IPS-20b (cell line): ENCODE measurements around the gene KIR2DL4.
"Not testable (repeated sequence)": the region's sequence is repeated elsewhere in the genome, so short reads cannot be mapped to it uniquely, and the experiment has no call there.

ENCODE experiments used
- H3K27ac ChIP-seq: one replicate; pipeline ENCODE4 v1.5.1; 2013; ENCODE audit warnings: low read length
- H3K27me3 ChIP-seq: 2 replicates; pipeline ENCODE4 v1.6.1; 2013; ENCODE audit warnings: mild to moderate bottlenecking, low read length, inconsistent platforms; ENCODE audit not compliant: insufficient read depth
- H3K36me3 ChIP-seq: 2 replicates; pipeline ENCODE4 v1.6.1; 2013; ENCODE audit warnings: low read depth, mild to moderate bottlenecking, inconsistent platforms, low read length, moderate library complexity; ENCODE audit not compliant: insufficient read depth
- H3K4me1 ChIP-seq: 2 replicates; pipeline ENCODE4 v1.6.1; 2013; ENCODE audit warnings: mild to moderate bottlenecking, control low read depth, inconsistent platforms, low read length, moderate library complexity; ENCODE audit not compliant: insufficient read depth
- H3K4me3 ChIP-seq: 2 replicates; pipeline ENCODE4 v1.5.1; 2013; ENCODE audit warnings: mild to moderate bottlenecking, low read length, inconsistent platforms
- H3K9ac ChIP-seq: 2 replicates; pipeline ENCODE4 v1.6.1; 2013; ENCODE audit warnings: low read depth, mild to moderate bottlenecking, inconsistent platforms, low read length, moderate library complexity
- H3K9me3 ChIP-seq: 2 replicates; pipeline ENCODE4 v1.6.1; 2013; ENCODE audit warnings: mild to moderate bottlenecking, low read depth, low read length, inconsistent platforms; ENCODE audit not compliant: insufficient read depth

Gene KIR2DL4

GRCh38 chr19:54777851-54778250, 25.6 kb upstream of the KIR2DL4 start:
- H3K4me3 ChIP-seq, H3K27ac ChIP-seq, H3K4me1 ChIP-seq, H3K36me3 ChIP-seq, H3K27me3 ChIP-seq, H3K9ac ChIP-seq: not testable (repeated sequence)
- peaks cover 52% of the 10 kb centered on the region for H3K9me3 ChIP-seq

GRCh38 chr19:54778896-54779295, 24.5 kb upstream of the KIR2DL4 start:
- H3K4me1 ChIP-seq, H3K27me3 ChIP-seq, H3K36me3 ChIP-seq, H3K4me3 ChIP-seq, H3K9ac ChIP-seq, H3K27ac ChIP-seq: not testable (repeated sequence)
- H3K9me3 ChIP-seq, result peaks cover 49% of the 10 kb centered on the region

- not testable (repeated sequence) for H3K9ac ChIP-seq, H3K27me3 ChIP-seq, H3K27ac ChIP-seq, H3K36me3 ChIP-seq, H3K4me3 ChIP-seq, H3K4me1 ChIP-seq
- H3K9me3 ChIP-seq, result peaks cover 50% of the 10 kb centered on the region
Observed at GRCh38 chr19:54782916-54783315, 20.5 kb upstream of the KIR2DL4 start.

GRCh38 chr19:54786091-54786723, 17.2 kb upstream of the KIR2DL4 start:
- H3K36me3 ChIP-seq, H3K27ac ChIP-seq, H3K4me3 ChIP-seq, H3K4me1 ChIP-seq, H3K27me3 ChIP-seq, H3K9ac ChIP-seq: not testable (repeated sequence)
- H3K9me3 ChIP-seq, result peaks cover 72% of the 10 kb centered on the region

GRCh38 chr19:54788154-54788553, 15.3 kb upstream of the KIR2DL4 start:
- not testable (repeated sequence) for H3K36me3 ChIP-seq, H3K4me3 ChIP-seq, H3K4me1 ChIP-seq, H3K9ac ChIP-seq, H3K27ac ChIP-seq, H3K27me3 ChIP-seq
- H3K9me3 ChIP-seq, result peaks cover 72% of the 10 kb centered on the region

GRCh38 chr19:54790711-54791110, 12.7 kb upstream of the KIR2DL4 start:
- no peaks in the 10 kb centered on the region for H3K36me3 ChIP-seq
- no peak overlapping the region for H3K27ac ChIP-seq
- H3K27me3 ChIP-seq, result no peaks in the 10 kb centered on the region
- H3K4me1 ChIP-seq, result no peaks in the 10 kb centered on the region
- H3K9ac ChIP-seq, result no peak overlapping the region
- H3K4me3 ChIP-seq, result no peak overlapping the region
- H3K9me3 ChIP-seq, result peaks cover 61% of the 10 kb centered on the region

GRCh38 chr19:54791476-54791875, 11.9 kb upstream of the KIR2DL4 start:
- Histone ChIP-seq H3K27me3 (no peaks in the 10 kb centered on the region), H3K9ac (no peak overlapping the region), H3K9me3 (peaks cover 54% of the 10 kb centered on the region), H3K4me1 (no peaks in the 10 kb centered on the region), H3K4me3 (no peak overlapping the region), H3K27ac (no peak overlapping the region), H3K36me3 (no peaks in the 10 kb centered on the region)

- H3K27ac ChIP-seq, result no peak overlapping the region
- H3K4me3 ChIP-seq, result no peak overlapping the region
- no peak overlapping the region for H3K9ac ChIP-seq
- no peaks in the 10 kb centered on the region for H3K27me3 ChIP-seq
- no peaks in the 10 kb centered on the region for H3K4me1 ChIP-seq
- peaks cover 44% of the 10 kb centered on the region for H3K9me3 ChIP-seq
- no peaks in the 10 kb centered on the region for H3K36me3 ChIP-seq
Observed at GRCh38 chr19:54792814-54793213, 10.6 kb upstream of the KIR2DL4 start.

- Histone ChIP-seq H3K4me3 (no peak overlapping the region), H3K4me1 (no peaks in the 10 kb centered on the region), H3K9me3 (peaks cover 16% of the 10 kb centered on the region), H3K9ac (no peak overlapping the region), H3K36me3 (no peaks in the 10 kb centered on the region), H3K27ac (no peak overlapping the region), H3K27me3 (no peaks in the 10 kb centered on the region)
Observed at GRCh38 chr19:54795758-54796157, 7.7 kb upstream of the KIR2DL4 start.

- H3K4me3 ChIP-seq, result no peak overlapping the region
- H3K9me3 ChIP-seq, result peaks cover 82% of the 10 kb centered on the region
- H3K4me1 ChIP-seq, result no peaks in the 10 kb centered on the region
- no peaks in the 10 kb centered on the region for H3K36me3 ChIP-seq
- no peak overlapping the region for H3K9ac ChIP-seq
- H3K27ac ChIP-seq, result no peak overlapping the region
- no peaks in the 10 kb centered on the region for H3K27me3 ChIP-seq
Observed at GRCh38 chr19:54804101-54804500, 691 bp downstream of the KIR2DL4 start.

GRCh38 chr19:54804571-54804970, 1.2 kb downstream of the KIR2DL4 start:
- no peaks in the 10 kb centered on the region for H3K36me3 ChIP-seq
- H3K9ac ChIP-seq, result no peak overlapping the region
- H3K4me3 ChIP-seq, result no peak overlapping the region
- H3K27ac ChIP-seq, result no peak overlapping the region
- no peaks in the 10 kb centered on the region for H3K27me3 ChIP-seq
- no peaks in the 10 kb centered on the region for H3K4me1 ChIP-seq
- H3K9me3 ChIP-seq, result peaks cover 87% of the 10 kb centered on the region

GRCh38 chr19:54805665-54806515, 2.5 kb downstream of the KIR2DL4 start:
- H3K4me3 ChIP-seq, result no peak overlapping the region; the same call in 1 of the 2 replicates
- peaks cover 98% of the 10 kb centered on the region for H3K9me3 ChIP-seq

More at GRCh38 chr19:54805665-54806515, 2.5 kb downstream of the KIR2DL4 start:
- Histone ChIP-seq H3K9ac (no peak overlapping the region), H3K27ac (no peak overlapping the region), H3K27me3 (no peaks in the 10 kb centered on the region), H3K36me3 (no peaks in the 10 kb centered on the region), H3K4me1 (no peaks in the 10 kb centered on the region)
